Measurements from ENCODE around the gene LOC128125822.

Gene LOC128125822

GRCh38 chr6:63529498-63529897, 42.8 kb upstream of the LOC128125822 start:
- no peak for TF ChIP-seq CTCF (IDR thresholded peaks at IDR 0.05; ENCODE audit: control insufficient read depth, insufficient read depth, low read depth, low read length, missing control alignments)
- no peak overlapping the region for H3K4me3 ChIP-seq (ENCODE audit: control insufficient read depth, low read depth, low read length)
- no peak for DNase-seq (ENCODE audit: low read depth)

GRCh38 chr6:63530182-63530581, 42.1 kb upstream of the LOC128125822 start:
- no peak overlapping the region for H3K4me3 ChIP-seq (ENCODE audit: control insufficient read depth, low read depth, low read length)
- TF ChIP-seq CTCF (IDR thresholded peaks at IDR 0.05; ENCODE audit: control insufficient read depth, insufficient read depth, low read depth, low read length, missing control alignments), result no peak
- DNase-seq (ENCODE audit: low read depth), result no peak

DNA sequence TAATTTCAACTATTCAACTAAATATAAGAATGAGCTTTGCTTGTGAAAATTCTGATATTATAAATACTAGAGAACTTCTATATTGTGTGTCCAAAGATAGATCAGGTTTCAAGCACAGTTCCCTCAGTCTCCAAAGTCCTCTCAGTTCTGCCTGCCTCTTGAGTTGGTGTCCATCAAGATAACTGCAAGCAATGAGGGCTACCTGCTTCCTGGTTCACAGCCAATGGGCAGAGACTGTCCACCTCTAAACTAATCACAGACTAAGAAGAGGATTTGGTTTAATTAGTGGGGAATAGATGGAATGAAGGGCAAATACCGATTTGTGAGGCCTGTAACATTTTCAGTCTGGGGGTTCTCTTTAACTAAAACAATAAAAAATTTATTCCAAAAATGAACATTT, 41.3 kb upstream of the LOC128125822 start:
- H3K4me3 ChIP-seq (ENCODE audit: control insufficient read depth, low read depth, low read length), result no peak overlapping the region
- DNase-seq (ENCODE audit: low read depth), result no peak
- TF ChIP-seq CTCF (IDR thresholded peaks at IDR 0.05; ENCODE audit: control insufficient read depth, insufficient read depth, low read depth, low read length, missing control alignments), result no peak

DNA sequence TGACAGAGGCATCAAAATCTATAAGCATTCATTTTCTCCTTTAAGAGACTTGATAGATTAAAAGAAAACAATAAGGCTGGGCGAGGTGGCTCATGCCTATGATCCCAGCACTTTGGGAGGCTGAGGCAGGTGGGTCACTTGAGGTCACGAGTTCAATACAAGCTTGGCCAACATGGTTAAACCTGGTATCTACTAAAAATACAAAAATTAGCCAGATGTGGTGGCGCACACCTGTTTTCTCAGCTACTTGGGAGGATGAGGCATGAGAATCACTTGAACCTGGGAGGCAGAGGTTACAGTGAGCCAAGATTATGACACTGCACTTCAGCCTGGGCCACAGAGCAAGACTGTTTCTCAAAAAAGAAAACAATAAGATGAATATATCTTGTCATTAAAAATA, 39.3 kb upstream of the LOC128125822 start:
- TF ChIP-seq CTCF (IDR thresholded peaks at IDR 0.05; ENCODE audit: control insufficient read depth, insufficient read depth, low read depth, low read length, missing control alignments), result no peak
- DNase-seq (ENCODE audit: low read depth), result no peak
- no peak overlapping the region for H3K4me3 ChIP-seq (ENCODE audit: control insufficient read depth, low read depth, low read length)

DNA sequence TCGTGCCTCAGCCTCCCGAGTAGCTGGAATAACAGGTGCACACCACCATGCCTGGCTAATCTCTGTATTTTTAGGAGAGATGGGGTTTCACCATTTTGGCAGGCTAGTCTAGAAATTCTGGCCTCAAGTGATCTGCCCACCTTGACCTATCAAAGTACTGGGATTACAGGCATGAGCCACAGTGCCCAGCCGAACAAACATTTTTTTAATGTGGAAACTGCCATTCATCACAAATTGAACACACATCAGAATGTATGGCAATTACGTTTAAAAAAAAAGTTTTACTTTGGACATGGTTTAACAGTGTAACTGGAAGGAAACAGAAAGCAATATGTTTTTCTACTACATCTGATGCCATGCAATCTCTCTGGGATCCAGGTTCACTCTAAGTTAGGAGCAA, 38.3 kb upstream of the LOC128125822 start:
- H3K4me3 ChIP-seq (ENCODE audit: control insufficient read depth, low read depth, low read length), result no peak overlapping the region
- no peak for TF ChIP-seq CTCF (IDR thresholded peaks at IDR 0.05; ENCODE audit: control insufficient read depth, insufficient read depth, low read depth, low read length, missing control alignments)
- no peak for DNase-seq (ENCODE audit: low read depth)

DNA sequence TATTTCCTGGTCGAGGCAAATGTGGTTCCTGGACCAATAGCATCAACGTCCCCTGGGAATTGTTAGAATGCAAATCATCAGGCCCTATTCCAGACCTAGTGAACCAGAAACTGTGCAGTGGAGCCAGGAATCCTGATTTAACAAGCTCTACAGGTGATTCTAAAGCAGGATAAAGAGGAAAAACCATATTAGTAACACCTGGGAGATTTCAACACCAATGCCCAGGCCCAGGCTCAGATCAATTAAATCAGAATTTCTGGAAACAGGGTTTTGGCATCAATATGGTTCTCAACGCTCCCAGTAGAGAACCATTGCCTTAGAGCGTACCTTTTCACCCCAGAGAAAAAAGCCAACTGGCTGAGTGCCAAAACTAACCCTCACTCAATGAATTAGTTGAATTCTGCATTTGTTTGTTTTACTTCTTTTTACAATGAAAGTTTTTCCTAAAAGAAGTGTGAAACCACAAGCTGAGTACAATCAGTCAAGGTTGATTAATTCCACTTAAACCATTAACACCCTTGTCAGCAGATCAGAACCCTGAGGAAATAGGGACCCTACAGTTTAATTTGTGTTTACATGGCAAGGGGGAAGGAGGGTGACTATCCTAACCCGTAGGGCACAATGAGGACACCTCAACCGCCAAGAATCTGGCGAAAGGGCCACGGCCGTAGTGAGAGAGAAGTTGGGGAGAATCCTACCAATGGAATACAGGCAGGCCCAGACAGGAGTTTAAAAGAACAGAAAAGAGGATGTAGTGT, 34.9 kb upstream of the LOC128125822 start:
- TF ChIP-seq CTCF (IDR thresholded peaks at IDR 0.05; ENCODE audit: control insufficient read depth, insufficient read depth, low read depth, low read length, missing control alignments), result no peak
- DNase-seq (ENCODE audit: low read depth), result no peak
- H3K4me3 ChIP-seq (ENCODE audit: control insufficient read depth, low read depth, low read length), result no peak overlapping the region

Measured in AG09309 (cell line).